Fibroblast of skin of scalp (primary cell): ENCODE measurements around the gene DMBT1.

Experiments
- DNase-seq: peaks from one replicate; pipeline ENCODE4 v3.0.0-alpha.2; 2013

DMBT1 gene

DNA sequence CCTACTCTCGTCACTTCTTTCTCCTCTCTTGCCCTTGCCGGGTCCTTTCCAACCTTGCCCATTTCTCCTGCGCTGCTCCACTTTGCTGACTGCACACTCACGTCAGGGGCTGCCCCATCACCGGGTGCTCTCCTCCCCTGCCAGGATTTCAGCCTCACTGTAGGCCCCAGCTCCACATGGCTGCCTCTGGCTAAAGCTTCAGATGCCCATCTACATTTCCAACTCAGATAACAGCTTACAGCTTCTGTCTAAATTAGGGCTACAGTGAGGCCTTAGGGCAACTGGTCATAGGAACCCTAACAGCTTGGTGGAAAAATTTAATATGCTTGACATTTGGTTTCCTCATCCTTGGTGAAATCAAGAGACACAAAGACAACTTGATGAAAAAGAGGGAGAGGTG is 113.2 kb downstream of the DMBT1 start:
- DNase-seq = no peak

DNA sequence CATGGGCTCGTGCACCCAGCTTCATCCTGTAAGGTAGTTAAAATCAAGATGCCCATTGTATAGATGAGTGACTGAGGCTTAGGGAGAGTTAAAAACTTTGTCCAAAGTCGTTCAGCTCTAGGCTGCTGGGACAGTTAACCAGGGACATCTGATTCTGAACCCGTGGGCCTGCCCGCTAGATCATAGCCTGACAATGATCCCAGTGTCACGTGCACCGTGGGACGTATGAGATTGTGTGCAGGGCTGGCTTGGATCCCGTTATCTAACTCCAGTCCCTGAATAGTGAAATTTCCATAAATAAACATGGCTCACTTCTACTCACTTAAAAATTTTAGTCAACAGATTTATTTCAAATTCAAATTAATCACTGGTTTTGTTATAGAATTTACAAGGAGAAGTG is 114.2 kb downstream of the DMBT1 start:
- DNase-seq = no peak

DNA sequence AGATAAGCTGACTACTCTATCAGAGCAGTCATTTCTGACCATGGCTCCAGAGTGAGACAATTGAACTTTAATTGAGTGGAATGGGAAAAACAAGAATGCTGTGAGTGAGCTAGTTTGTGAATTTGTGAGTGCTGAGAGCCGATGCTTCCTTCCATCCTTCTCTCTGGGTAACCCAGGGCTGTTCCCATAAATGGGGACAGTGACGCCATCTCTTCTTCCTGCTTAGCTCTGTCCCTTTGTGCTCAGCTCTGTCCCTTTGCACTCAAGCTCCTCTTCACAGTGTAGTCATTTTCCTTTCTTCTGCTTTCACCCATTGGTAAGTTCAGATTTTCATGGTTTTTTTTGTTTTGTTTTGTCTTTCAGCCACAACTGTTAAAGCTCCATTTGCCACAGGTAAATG is 114.7 kb downstream of the DMBT1 start:
- no peak for DNase-seq

DNA sequence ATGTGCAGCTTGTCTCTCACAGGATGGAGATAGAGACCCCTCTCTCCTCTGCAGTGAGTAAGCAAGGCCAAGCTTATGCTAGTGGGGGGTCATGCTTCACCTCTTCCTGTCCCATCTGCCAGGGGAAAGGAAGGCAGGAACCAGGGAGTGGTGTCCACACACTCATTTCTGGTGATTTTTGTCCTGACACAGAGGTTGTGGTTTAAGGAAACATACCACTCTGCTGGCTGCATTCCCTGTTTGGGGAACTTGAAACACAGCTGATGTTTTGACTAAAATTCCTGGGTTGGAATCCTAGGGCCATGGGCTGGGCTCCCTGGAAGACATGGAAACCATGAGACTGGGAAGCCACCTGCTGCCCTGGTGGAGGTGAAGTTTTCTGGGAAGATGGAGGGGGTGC is 117.7 kb downstream of the DMBT1 start:
- DNase-seq = peak; percentile 4

DNA sequence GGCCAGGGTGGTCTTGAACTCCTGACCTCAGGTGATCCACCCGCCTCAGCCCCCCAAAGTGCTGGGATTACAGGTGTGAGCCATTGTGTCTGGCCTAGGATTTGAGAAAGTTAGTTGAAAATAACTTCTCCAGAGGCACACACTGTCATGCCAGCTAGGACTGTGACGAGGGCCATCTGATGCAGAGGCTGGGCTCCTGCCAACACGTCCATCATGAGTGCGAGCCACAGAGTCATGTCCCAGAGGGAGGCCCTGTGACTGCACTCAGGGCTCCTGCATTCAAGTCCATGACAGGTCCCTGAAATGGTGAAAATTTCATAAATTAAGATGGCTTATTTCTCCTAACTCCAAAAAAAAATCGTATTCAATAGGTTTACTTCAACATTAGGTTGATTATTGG is 122.0 kb downstream of the DMBT1 start:
- no peak for DNase-seq

DNA sequence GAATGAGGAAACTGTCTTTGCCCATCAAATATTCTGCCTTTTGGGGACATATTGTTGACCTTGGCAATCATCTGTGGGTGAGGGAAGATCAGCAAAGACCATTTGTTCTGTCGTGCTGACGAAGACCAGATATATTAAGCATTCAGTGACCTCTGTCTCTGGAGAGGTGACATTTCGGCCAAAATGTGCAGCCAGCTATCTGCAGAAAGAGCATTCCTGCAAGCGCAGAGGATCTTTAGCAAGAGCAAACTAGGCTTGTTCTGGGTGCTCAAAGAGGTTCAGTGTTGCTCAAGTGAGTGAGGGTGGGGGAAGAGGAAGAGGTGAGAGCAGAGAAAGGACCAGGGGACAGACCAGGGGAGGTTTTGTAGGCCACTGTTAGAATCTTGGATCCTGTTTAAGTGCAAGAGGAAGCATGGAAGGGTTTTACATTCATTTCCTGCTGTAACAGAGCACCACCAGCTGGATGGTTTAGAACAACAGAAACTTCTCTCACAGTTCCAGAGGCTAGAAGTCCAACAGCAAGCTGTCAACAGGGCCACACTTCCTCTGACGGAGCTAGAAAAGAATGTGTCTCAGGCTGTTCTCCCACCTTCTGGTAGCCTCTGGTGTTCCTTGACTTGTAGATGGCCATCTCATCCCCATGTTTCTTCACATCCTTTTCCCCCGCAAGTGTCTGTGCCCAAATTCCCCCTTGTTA is 127.9 kb downstream of the DMBT1 start:
- peak; percentile 1 for DNase-seq

DNA sequence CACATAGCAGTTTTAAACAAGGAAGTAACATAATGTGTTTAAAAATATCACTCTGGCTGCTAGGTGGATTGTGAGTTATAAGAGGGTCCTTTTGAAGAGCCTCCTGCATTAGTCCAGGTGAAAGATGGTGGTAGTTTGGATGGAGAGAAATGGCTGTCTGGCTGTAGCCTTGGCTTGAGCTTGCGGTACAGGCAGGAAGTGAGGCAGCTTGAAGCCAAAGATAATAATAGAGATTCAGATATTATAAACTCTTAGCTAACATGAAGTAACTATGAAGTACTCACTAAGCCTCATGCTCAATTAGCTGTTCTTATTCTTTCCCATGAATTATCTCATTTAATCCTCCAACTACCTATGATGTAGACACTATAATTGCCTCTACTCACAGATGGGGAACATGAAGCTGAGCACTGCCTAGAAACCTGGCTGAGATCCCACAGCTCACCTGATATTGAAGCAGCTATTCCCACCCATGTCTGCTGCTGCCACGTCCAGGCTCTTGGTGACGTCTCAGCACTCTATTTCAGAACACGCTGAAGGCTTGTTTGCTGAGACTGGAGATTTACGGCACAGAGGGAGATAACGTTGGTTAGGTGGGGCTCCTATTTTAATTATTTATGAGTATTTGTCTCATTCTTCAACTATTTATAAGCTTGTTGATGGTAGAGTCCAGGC is 128.7 kb downstream of the DMBT1 start:
- no peak for DNase-seq

DNA sequence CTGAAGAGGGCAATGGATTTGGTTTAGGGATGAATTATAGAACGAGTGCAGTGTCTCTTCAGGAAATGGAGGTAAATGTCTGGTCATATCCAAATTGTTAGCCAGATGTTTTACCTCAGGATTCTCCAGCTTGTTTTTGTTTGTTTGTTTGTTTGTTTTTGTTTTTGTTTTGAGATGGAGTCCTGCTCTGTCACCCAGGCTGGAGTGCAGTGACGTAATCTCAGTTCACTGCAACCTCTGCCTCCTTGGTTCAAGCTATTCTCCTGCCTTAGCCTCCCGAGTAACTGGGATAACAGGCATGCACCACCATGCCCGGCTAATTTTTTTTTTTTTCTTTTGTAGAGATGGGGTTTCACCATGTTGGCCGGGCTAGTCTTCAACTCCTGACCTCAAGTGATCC is 132.2 kb downstream of the DMBT1 start:
- no peak for DNase-seq
